GM19438 (cell line): ENCODE measurements around the gene NAALADL2.
"Not testable (repeated sequence)": the region's sequence is repeated elsewhere in the genome, so short reads cannot be mapped to it uniquely, and the experiment has no call there.

Experiments used
- ATAC-seq: cut with Tn5 transposase; IDR thresholded peaks from one replicate; pipeline ENCODE4 v1.9.1; 2021; ENCODE audit warnings: low read depth; ENCODE audit not compliant: unreplicated experiment

Gene NAALADL2

DNA sequence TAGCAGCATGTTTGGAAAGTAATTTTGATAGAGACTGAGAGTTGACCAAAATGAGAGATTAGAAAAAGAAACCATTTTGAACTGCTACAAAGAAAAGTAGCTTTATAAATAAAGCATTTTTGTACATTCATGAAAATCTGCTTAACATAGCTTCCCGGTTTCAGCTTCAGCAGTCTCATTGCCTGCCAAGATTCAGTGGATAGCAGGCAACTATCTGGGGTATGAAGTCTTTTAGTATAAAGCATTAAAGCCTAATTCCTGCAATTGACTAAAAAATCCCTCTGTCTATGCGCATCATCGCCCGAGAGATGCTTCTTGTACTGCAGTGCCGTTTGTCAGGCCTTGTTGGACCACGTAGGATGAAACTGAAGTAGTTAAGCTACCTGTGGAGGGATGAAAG is 588.4 kb downstream of the NAALADL2 start:
- no peak for ATAC-seq

DNA sequence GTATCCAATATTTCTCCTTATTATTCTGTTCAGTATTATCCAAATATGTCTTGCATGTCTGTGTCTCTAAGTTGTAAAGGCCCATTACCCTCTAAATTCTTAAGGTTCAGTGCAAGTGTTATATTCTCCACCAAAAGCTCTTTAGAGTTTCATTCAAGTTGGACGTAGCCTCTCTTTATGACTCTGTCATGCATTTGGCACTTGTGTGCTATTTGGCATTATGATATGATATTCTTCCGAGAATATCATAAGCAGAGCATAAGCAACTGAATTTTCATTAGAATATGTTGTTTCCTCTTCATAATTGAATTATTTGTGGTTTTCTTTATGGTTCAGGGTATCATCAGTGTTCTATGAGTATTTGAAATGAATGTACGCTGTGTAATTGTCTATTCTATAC is 594.2 kb downstream of the NAALADL2 start:
- no peak for ATAC-seq

DNA sequence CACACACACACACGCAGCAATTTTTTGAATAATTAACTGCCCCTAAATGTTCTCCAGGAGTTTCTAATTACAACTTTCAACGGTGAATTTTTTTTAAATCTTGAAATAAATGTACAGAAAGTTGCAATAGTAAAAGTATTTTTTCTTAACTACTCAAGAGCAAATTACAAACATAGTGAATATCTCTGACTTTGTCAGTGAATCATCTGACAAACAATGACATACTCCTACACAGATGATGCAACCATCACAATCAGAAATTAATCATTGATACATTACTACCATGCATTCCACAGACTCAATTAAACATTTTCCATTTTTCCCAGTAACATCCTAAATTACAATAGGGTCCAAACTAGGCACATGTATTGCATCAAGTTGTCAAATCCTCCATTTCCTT is 597.3 kb downstream of the NAALADL2 start:
- ATAC-seq: no peak

DNA sequence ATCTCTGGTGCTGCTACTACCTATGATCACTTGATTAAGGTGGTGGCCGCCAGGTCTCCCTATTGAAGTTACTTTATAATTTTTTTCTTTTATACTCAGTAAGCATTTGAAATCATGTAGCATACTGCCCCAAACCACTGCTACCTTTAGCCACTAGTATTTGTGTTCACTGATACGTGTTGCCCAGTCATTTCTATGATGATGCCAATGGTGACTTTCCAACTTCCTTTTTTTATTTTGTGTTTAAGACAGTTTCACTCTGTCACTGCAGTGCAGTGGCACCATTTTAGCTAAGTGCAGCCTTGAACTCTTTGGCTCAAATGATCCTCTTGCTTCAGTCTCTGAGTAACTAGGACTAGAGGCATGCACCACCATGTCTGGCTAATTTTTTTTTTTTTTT is 598.2 kb downstream of the NAALADL2 start:
- ATAC-seq: no peak

DNA sequence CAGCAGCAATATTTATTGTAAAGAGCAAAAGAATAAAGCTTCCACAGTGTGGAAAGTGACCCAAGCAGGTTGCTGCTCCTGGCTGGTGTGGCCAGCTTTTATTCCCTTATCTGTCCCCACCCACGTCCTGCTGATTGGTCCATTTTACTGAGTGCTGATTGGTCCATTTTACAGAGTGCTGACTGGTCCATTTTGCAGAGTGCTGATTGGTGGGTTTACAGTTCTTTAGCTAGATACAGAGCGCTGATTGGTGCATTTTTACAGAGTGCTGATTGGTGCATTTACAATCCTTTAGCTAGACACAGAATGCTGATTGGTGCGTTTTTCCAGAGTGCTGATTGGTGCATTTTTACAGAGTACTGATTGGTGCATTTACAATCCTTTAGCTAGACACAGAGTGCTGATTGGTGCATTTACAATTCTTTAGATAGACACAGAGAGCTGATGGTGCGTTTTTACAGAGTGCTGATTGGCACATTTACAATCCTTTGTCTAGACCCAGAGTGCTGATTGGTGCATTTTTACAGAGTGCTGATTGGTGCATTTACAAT is 601.8 kb downstream of the NAALADL2 start:
- not testable (repeated sequence) for ATAC-seq

DNA sequence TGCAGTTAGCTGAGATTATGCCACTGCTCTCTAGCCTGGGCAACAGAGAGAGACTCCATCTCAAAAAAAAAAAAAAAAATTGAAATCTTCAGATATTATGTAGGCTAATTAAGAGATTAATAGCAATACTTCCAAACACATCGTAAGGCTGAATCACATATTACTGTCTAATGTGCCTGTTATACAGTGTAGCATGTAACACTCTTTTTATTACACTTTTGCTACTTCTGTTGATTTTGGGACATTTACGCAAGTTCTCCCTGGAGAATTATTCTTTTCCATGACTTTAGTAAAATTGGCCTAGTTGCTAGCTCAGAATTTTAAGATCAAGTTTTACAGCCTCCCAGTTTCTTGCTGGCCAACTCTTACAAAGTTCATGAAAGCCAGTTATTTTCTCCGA is 605.2 kb downstream of the NAALADL2 start:
- ATAC-seq: no peak

DNA sequence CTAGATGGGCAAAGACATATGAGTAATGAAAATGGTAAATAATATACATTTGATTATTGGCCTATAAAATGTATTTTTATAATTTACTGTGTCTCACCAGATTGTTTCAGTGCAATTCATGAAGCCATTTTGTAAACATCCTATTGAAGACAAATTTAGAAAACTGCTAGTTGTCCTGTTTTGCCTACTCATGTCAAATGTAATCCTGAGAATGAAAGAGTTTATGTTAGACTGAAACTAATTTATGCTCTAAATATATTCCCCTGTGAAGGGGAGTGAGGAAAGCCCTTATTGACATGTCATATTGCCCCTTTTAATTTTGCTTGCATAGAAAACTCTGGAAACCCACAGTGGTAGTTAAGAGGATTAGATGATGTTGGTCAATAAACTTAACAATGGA is 610.0 kb downstream of the NAALADL2 start:
- ATAC-seq: no peak

DNA sequence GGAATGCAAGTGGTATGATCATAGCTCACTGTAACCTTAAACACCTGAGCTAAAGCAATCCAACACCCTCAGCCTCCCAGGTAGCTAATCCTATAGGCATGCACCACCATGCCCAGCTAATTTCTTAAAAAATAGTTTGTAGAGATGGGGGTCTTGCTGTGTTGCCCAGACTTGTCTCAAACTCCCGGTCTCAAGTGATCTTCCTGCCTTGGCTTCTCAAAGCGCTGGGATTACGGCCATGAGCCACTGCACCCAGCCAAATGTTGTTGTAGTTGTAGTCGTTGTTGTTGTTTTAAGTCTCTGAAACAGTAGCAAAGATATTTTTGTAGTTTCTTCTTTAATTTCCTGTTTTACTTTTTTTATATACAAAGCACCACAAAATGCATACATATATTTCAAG is 616.6 kb downstream of the NAALADL2 start:
- ATAC-seq: no peak

DNA sequence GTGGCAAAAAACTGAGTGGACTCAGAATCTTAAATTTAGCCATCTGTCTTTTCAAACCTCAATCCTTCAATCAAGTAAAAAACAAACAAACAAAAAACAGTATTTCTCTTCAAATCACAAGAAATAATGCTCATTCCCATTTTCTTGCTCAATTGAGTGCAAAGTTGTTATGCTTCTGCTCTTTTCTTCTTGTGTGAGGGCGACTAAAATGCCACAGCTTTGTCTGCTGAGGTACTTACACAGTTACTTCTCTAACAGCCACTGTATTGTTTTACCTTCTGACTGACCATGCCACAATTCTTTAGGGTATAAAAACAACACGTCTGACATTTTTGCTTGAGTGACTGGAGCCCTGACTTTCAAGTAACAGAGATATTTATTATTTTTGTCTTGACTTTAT is 617.4 kb downstream of the NAALADL2 start:
- no peak for ATAC-seq

DNA sequence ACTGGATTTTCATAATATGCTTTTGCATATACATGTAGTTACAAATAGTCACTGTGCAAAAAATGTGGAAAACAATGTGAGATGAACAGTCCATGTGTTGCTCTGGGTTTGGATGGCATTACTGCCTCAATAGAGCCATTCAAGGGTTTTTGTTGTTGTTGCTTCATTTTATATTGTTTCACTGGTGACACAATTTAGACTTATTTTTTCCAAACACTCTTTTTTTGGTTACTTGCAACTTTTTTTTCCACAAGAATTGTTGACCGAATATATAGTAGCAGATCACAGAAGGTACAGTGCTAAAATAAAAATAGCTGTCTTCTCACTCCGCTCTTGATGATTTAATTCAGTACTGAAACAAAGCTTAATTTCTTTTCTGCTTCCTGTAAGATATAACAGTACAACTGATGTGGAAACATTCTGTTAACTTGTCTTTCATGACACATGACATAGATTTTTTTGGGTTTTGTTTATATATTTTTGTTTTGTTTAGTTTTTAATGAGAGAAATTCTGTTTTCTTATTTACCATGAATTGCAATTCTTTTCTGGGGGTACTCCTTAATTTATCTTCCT is 618.6 kb downstream of the NAALADL2 start:
- ATAC-seq: peak; percentile 90

DNA sequence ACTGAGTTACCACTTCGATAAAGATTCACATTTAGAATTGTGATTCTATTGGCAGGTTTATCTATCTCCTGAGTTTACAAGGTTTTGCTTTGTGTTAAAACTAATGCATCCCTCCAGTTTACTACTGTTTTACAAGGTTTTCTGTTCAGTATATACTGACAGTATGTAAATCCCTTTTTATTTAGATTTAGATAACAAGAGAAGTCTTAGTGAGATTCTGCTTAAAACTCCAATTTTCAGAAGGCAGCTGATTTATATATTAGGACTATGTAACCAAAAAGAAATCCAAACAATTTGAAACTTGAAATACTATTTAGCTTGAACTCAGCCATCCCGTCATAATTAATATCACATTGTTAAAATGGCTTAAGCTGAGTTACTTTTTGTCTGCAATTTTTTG is 619.2 kb downstream of the NAALADL2 start:
- ATAC-seq: no peak

DNA sequence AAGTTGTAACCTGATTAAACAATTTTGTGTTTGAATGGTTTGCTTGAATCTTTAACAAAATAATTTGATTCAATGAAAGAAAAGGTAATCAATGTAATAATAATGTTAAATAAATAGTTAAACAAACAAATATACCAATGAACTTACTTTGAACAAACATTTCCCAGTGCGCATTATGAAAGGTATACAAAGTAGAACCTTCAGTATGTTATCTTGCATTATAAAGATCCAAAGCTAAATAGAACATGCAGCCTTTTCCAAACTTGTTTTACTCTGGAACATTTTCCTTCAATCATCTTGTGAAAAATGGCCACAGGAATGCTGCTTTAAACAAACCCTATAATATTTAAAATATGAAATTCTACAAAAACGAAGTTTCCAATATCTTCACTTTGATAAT is 620.0 kb downstream of the NAALADL2 start:
- no peak for ATAC-seq

DNA sequence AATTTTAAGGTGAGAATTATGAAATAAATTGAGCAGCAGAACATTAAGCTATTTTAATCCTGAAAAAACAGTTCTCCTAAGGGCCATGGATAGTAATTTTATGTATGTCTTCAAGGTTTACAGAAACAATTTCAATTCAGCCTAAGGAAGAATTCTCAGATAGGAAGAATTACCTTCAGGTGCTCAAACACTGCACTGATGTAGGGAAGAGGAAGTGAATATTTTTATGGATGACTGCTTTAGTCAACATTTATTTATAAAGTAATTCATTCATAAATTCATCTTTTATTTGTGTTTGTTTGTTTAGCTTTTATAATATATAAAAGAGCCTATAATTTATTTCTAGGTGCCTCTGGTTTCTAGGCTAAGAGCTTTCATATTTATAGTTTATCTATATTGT is 620.7 kb downstream of the NAALADL2 start:
- ATAC-seq: no peak

DNA sequence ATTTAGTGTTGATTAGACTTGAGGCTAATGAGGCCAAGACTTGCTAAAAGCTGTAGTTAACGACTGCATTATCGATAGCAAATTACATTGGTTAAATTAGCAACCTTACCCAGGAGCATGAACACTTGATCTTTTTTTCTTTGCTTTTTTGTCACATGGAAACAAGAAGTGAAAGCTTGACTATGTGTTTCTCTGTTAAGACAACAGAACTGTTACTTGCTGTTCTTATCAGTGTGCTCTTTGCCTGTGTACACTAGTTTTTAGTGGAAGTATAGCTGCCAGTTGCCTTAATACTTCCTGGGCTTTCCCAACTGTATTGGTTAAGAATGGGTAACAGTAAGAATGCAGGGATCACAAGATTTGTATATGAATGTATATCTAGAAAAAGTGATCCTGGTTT is 625.5 kb downstream of the NAALADL2 start:
- ATAC-seq: no peak

DNA sequence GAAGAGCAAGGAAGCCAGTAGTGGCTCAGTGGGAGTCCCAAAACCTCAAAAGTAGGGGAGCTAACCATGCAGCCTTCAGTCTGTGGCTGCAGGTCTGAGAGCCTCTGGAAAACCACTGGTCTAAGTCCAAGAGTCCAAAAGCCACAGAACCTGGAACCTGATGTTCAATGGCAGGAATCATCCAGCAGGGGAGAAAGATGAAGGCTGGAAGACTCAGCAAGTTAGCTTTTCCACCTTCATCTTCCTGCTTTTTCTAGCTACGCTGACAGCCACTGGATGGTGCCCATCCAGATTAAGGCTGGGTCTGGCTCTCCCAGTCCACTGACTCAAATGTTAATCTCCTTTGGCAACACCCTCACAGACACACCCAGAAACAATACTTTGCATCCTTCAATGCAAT is 626.3 kb downstream of the NAALADL2 start:
- ATAC-seq: no peak

DNA sequence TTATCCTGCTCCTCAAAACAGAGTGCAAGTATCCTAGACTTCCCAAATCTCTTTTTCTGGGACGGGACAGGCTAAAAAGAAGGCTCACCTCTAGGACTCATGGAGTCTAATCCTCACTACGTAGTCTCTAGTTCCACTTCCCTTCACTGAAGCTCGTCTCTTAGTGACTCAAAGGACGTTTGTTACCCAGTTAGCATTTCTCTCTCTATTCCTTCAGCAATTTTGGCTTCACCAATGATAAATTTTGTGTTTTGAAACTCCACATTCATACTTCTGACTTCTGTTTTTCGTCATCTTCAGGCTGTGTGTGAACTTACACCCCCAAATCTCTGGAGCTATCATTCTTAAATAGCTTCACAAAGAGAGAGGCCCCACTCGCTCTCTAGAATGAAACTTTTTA is 627.1 kb downstream of the NAALADL2 start:
- peak; percentile 59 for ATAC-seq

DNA sequence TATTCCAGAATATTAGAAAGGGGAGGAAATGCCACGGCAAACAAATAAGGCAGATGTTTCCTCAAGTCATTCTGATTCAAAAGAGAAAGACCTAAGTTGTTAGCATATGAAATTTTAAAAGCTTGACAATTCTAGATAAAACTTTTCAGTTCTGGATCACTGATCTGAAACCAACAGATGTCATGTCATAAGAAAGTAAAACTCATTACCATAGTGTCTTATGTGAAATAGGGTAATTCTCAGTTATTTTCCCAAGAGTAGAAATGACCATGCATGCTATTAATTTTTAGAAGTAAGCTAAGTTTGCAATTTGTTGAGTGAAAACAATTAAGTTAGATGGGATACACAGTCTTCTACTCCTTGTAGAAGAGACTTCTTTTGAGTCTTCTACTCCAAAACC is 630.3 kb downstream of the NAALADL2 start:
- ATAC-seq: peak; percentile 42

DNA sequence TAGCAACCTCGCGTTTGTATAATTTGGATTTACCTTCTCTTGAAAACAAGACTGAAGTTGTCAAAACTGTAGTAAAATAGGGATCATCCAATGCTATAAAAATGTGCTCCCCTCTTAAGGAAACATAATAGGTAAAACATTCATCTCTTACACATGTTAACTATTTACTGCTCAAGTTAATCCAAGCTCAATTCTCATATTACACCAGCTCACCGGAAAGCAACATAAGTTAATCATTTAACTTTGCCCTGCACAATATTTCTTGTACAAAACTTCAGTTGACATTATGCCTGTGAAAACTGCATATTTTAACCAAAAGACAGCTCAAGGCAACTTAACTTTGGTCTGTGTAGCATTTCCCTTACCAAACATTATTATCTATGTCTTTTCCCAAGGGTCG is 634.2 kb downstream of the NAALADL2 start:
- ATAC-seq: no peak

DNA sequence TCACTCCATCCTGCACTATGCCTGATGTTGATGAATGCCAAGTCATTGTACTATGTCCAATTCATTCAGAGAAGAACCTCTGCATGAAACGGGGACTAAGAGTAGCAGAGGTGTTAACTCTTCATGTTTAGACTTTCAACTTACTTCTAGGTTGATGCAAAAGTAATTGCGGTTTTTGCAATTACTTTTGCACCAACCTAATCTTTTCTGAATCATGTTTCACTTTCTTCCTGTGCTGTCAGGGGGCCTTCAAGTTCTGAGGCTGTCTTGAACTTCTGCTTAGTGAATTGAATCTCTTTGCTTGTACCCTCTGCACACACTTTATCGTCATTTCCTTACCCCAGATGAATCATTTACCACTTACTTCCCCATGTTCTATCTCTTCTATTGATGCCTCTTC is 636.2 kb downstream of the NAALADL2 start:
- peak; percentile 79 for ATAC-seq

DNA sequence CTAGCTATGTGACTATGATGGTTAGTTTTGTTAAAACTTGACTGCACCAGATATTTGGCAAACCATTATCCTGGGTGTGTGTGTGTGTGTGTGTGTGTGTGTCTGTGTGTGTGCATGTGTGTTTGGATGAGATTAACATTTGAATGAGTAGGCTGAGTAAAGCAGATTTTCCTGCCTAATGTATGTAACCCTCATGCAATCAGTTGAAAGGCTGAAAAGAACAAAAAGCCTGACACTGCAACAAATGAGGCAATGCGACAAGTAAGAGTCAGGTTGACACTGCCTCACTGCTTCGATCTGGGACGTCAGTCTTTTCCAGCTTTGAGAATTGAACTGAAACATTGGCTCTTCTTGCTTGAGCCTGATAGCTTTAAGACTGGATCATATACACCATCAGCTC is 643.0 kb downstream of the NAALADL2 start:
- no peak for ATAC-seq

DNA sequence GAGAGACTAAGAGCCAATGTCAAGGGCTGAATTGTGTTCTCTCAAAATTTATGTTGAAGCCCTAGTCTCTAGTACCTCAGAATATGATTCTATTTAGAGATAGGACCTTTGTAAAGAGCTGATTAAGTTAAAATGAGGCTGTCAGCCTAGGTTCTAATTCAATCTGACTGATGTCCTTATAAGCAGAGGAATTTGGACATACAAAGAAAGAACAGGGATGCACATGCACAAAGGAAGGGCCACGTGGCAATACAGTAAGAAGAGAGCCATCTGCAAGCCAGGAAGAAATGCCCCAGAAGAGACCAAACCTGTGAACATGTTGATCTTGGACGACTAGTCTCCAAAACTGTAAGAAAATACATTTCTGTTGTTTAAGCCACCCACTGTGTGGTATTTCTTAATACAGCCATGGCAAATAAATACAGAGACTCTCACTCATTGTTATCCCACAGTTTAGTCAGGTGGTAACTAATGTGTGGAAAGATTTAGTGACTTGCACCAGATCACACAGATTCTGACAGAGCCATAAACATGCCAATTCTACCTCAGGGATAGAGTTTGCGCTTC is 652.2 kb downstream of the NAALADL2 start:
- no peak for ATAC-seq

DNA sequence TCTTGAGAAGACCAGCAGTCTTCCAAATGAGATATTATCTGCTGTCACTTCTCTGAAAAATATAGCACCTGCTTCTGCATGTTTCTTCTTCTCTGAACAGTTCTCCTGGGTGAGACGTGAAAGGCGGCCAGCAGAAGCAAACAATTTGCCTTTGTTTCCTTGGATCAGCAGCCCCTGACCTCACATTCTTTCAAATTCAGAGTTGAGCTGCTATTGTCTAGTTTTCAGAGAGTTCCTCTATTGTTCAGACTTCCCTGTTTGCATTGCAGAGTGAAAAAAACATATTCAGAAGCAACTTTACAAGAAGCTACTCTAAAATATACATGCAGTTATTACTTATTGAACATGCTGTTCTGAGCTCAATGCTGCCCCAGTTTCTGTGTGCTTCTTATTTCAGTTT is 653.6 kb downstream of the NAALADL2 start:
- ATAC-seq: no peak

DNA sequence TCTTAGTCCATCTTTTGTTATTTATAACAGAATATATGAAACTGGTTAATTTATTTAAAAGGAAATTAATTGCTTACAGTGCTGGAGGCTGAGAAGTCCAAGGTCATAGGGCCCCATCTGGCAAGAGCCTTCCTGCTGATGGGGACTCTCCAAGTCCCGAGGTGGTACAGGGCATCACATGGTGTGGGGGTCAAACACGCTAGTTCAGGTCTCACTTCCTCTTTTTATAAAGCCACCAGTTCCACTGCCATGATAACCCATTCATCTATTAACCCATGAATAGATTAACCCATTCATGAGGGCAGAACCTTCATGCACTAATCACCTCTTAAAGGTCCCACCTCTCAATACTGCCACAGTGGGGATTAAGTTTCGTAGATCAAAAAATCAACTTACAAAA is 659.3 kb downstream of the NAALADL2 start:
- no peak for ATAC-seq
